ENCODE data around the gene CNPY4.

The CNPY4 gene

GRCh38 chr7:100119072-100119969 lies at the start of gene CNPY4, which contains the start of gene TAF6:
Gene CNPY4 (plus strand): TSS chr7:100119634. CDS start chr7:100119745, 111 bp downstream.
Gene TAF6 (minus strand): TSS chr7:100119358. CDS start chr7:100114209, 5,149 bp downstream.
- peak; percentile 98 for DNase-seq

GRCh38 chr7:100069991-100070390 lies 49.4 kb upstream of the CNPY4 start:
- DNase-seq = no peak

GRCh38 chr7:100071018-100071723 lies 48.3 kb upstream of the CNPY4 start:
- DNase-seq = no peak

GRCh38 chr7:100072462-100072861 lies 47.0 kb upstream of the CNPY4 start:
- DNase-seq = no peak

- no peak for DNase-seq
Observed at GRCh38 chr7:100074841-100075240, 44.6 kb upstream of the CNPY4 start.

GRCh38 chr7:100075418-100075817 lies 44.0 kb upstream of the CNPY4 start:
- no peak for DNase-seq

GRCh38 chr7:100077205-100077604 lies 42.2 kb upstream of the CNPY4 start:
- no peak for DNase-seq

GRCh38 chr7:100079024-100079560 lies 40.3 kb upstream of the CNPY4 start:
- no peak for DNase-seq

- peak; percentile 28 for DNase-seq
Observed at GRCh38 chr7:100080907-100081534, 38.4 kb upstream of the CNPY4 start.

- peak; percentile 100 for DNase-seq
Observed at GRCh38 chr7:100081535-100082102, 37.8 kb upstream of the CNPY4 start, which contains the start of gene ZNF3. Gene ZNF3 (minus strand): TSS chr7:100081723. CDS start chr7:100077357, 4,366 bp downstream.

GRCh38 chr7:100082978-100083377 lies 36.5 kb upstream of the CNPY4 start:
- DNase-seq = no peak

- DNase-seq = no peak
Observed at GRCh38 chr7:100085515-100085914, 33.9 kb upstream of the CNPY4 start.

GRCh38 chr7:100087055-100087750 lies 32.2 kb upstream of the CNPY4 start:
- DNase-seq = no peak

GRCh38 chr7:100088095-100088620 lies 31.3 kb upstream of the CNPY4 start:
- no peak for DNase-seq

- peak; percentile 89 for DNase-seq
Observed at GRCh38 chr7:100088621-100089457, 30.6 kb upstream of the CNPY4 start, which contains the start of gene COPS6. Gene COPS6 (plus strand): TSS chr7:100088969. CDS start chr7:100088991, 22 bp downstream.

GRCh38 chr7:100089458-100090196 lies 29.8 kb upstream of the CNPY4 start:
- no peak for DNase-seq

- no peak for DNase-seq
Observed at GRCh38 chr7:100090527-100091410, 28.7 kb upstream of the CNPY4 start.

GRCh38 chr7:100091411-100092181 lies 27.8 kb upstream of the CNPY4 start:
- peak; percentile 66 for DNase-seq

All from hematopoietic multipotent progenitor cell treated with erythropoietin and hydrocortisone succinate and interleukin-3 and kit ligand, for 4 days (in vitro differentiated cells).